ENCODE data around the gene GNAL.
"Not testable (repeated sequence)": the region's sequence is repeated elsewhere in the genome, so short reads cannot be mapped to it uniquely, and the experiment has no call there.

- not testable (repeated sequence) for TF ChIP-seq EZH2 (IDR thresholded peaks at IDR 0.05; ENCODE audit: borderline replicate concordance, low read depth, low read length, poor library complexity, severe bottlenecking); CTCF (conservative IDR thresholded peaks at IDR 0.05; ENCODE audit: low read depth, low read length)
These were observed 203.4 kb downstream of the GNAL start for GRCh38 chr18:11892438-11892837.

All from A673 (cell line).